Measurements from ENCODE around the gene TNFRSF11A.

Gene TNFRSF11A

GRCh38 chr18:62436636-62437234, 111.6 kb downstream of the TNFRSF11A start:
- TF ChIP-seq, protein P1, sequence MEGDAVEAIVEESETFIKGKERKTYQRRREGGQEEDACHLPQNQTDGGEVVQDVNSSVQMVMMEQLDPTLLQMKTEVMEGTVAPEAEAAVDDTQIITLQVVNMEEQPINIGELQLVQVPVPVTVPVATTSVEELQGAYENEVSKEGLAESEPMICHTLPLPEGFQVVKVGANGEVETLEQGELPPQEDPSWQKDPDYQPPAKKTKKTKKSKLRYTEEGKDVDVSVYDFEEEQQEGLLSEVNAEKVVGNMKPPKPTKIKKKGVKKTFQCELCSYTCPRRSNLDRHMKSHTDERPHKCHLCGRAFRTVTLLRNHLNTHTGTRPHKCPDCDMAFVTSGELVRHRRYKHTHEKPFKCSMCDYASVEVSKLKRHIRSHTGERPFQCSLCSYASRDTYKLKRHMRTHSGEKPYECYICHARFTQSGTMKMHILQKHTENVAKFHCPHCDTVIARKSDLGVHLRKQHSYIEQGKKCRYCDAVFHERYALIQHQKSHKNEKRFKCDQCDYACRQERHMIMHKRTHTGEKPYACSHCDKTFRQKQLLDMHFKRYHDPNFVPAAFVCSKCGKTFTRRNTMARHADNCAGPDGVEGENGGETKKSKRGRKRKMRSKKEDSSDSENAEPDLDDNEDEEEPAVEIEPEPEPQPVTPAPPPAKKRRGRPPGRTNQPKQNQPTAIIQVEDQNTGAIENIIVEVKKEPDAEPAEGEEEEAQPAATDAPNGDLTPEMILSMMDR (IDR thresholded peaks at IDR 0.05; ENCODE audit: control insufficient read depth, insufficient read depth, low read depth, low read length, missing control alignments): no peak
- no peak for DNase-seq (ENCODE audit: low read depth)
- H3K4me3 ChIP-seq (ENCODE audit: control insufficient read depth, low read depth, low read length): no peak overlapping the region

DNA sequence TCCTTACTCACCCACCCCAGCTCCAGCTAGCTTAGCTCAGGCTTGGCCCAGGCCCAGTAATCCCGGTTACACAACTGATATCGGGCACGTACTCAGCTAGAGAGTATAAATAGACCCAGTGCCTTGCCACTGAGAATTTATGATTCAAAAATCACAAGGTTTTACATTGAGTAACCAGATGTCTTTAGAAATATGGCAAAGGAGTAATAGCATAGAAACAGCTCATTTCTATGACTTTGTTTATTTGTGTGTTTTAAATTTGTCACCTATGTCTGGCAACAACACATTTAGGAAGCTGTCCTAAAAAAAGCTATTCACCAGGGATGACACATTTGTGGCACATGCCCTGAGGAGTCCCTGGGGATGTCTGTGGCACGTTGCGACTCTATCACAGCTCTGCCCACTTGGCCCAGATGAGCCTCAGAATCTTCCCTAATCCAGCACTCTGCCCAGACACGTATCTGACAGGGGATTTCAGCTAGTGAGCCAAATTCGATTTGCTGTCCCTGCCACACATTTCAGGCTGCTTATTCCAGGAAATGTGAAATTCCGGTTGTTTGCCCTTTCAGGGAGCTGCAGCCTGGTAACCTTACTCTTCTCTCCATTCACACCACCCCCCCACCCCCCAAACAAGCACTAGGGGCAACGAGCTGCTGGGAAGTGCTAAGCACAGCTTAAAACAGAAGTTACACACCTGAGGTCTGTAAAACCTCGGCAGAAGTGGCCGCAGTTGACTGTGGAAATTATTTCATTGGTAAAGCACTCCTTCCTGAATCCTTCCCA, 112.3 kb downstream of the TNFRSF11A start:
- DNase-seq (ENCODE audit: low read depth): peak; percentile 71
- no peak overlapping the region for H3K4me3 ChIP-seq (ENCODE audit: control insufficient read depth, low read depth, low read length)
- TF ChIP-seq, protein P1 (IDR thresholded peaks at IDR 0.05; ENCODE audit: control insufficient read depth, insufficient read depth, low read depth, low read length, missing control alignments): no peak

DNA sequence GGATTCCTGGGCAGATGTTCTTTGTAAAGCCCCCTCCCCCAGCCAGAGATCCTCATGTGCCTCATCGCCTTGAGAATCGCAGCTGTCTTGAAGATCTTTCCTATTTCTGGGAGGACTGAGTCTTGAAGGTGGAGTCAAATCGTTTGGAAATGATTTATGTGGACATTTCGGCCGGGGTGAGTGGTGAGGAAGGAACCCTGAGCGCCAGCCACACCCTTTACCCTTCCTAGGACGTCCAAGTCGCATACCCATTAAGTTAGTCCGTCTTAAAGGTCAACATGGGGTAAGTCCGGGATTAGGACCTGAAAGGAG, 112.9 kb downstream of the TNFRSF11A start:
- H3K4me3 ChIP-seq (ENCODE audit: control insufficient read depth, low read depth, low read length): no peak overlapping the region
- DNase-seq (ENCODE audit: low read depth): no peak
- TF ChIP-seq, protein P1 (IDR thresholded peaks at IDR 0.05; ENCODE audit: control insufficient read depth, insufficient read depth, low read depth, low read length, missing control alignments): no peak

GRCh38 chr18:62438402-62438801, 113.3 kb downstream of the TNFRSF11A start:
- H3K4me3 ChIP-seq (ENCODE audit: control insufficient read depth, low read depth, low read length): no peak overlapping the region
- TF ChIP-seq, protein P1 (IDR thresholded peaks at IDR 0.05; ENCODE audit: control insufficient read depth, insufficient read depth, low read depth, low read length, missing control alignments): no peak
- DNase-seq (ENCODE audit: low read depth): no peak

DNA sequence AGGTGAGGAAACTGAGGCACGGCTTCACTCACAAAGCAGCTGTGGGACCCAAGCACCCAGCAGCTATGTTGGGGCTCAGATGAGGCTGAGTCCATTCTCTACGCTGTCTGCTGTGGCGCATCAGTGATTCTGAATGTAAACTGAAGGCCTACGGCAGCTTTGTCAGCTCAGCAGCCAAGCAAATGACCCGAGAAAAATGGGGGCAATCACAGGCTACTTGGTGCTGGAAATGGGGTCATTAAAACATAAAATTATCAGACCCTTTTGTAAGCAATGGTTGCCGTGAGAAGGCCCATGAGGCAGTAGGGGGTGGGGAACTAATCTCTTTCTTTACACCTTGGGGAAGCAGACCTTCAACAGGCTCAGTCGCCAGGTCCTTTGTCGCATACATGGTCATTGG, 113.8 kb downstream of the TNFRSF11A start:
- TF ChIP-seq, protein P1 (IDR thresholded peaks at IDR 0.05; ENCODE audit: control insufficient read depth, insufficient read depth, low read depth, low read length, missing control alignments): no peak

More for the DNA sequence above, 113.8 kb downstream of the TNFRSF11A start:
- no peak for DNase-seq (ENCODE audit: low read depth)
- no peak overlapping the region for H3K4me3 ChIP-seq (ENCODE audit: control insufficient read depth, low read depth, low read length)

Measured in AG09309 (cell line).